Rectal smooth muscle tissue (tissue), 1 donor: ENCODE measurements around the gene MIDN.

Source experiments
- H3K27ac ChIP-seq: one replicate; pipeline ENCODE4 v1.7.0; 2013; ENCODE audit warnings: low read depth, low read length, inconsistent platforms
- H3K27me3 ChIP-seq: one replicate; pipeline ENCODE4 v1.7.0; 2013; ENCODE audit warnings: low read length; ENCODE audit not compliant: control insufficient read depth, insufficient read depth
- H3K36me3 ChIP-seq: one replicate; pipeline ENCODE4 v1.7.0; 2013; ENCODE audit warnings: low read length; ENCODE audit not compliant: control insufficient read depth, insufficient read depth
- H3K4me1 ChIP-seq: one replicate; pipeline ENCODE4 v1.7.0; 2013; ENCODE audit warnings: low read length; ENCODE audit not compliant: control insufficient read depth, insufficient read depth
- H3K4me3 ChIP-seq: one replicate; pipeline ENCODE4 v1.7.0; 2013; ENCODE audit warnings: low read length
- H3K9ac ChIP-seq: one replicate; pipeline ENCODE4 v1.7.0; 2013; ENCODE audit warnings: low read length

Gene MIDN

DNA sequence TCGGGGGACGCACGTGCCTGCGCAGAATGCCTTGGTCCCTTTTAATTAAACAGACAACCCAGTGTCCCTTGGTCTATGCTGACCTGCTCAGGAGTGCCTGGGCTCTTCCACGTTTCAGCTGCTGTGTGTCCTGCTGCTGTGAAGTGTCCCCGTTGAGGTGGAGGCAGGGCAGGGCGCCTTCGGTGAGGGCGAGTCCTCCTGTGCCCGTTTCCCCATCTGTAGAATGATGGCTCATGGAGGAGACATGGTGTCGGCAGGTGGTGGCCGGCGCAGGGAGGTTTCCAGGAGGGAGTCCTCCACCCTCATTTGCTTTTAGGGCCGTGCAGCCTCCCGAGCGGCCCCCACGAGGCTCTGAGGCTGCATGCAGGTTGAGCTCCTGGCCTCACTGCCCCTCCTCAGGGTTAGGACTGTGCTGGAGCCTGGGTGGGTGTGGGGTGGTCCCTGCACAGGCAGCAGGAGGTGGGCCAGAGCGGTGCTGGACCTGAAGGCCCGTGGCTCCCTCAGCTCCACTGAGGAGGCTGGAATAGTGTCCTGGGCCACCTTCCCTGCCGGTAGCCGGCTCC lies 34.0 kb upstream of the MIDN start:
- peak overlapping the region; percentile 16 for H3K4me3 ChIP-seq

DNA sequence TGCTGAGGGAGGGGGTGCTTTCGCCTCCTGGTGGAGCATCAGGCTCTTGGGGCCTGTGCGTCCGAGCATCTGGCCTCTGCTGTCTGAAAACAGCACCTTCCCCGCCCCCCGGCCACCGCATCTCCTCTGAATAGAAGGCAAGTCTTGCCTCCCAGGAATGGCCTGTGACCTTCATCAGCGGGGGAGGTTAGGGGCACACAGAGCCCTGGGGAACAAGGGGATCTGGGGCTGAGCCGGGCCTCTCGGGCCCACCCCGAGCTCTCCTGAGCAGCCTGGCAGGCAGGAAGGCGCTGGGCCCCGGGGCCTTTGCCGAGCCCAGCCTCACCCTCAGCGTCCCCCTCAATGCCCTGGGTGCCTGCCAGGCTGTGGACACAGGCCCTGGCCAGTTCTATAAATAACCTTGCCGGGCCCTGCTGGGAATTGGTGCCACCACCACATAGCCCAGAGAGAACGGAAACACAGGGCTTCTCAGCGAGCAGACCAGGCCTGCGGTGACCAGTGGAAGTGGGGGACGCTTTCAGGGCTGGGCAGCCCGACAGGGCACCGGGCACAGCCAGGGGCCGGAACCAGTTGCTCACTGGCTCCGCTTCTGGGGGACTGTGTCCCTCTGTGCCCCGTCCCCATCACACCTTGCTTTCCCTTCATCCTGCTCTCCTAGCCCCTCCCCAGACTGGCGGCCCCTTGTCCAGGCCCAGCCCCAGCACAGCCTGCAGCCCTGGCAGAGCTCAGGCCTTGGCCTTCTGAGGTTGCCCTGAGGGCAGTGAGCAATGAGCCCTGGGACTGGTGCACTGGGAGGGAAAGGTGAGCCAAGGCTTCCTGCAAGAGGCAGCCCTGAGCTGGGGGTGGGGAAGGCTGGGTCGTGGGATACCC lies 33.3 kb upstream of the MIDN start:
- Histone ChIP-seq H3K27me3 (no peaks in the 10 kb centered on the region), H3K4me1 (peaks cover 36% of the 10 kb centered on the region), H3K9ac (no peak overlapping the region), H3K4me3 (peak overlapping the region; percentile 34), H3K36me3 (no peaks in the 10 kb centered on the region), H3K27ac (peak overlapping the region; percentile 78)

More for the DNA sequence above, 34.0 kb upstream of the MIDN start:
- H3K9ac ChIP-seq = peak overlapping the region; percentile 26
- H3K36me3 ChIP-seq = no peaks in the 10 kb centered on the region
- no peaks in the 10 kb centered on the region for H3K27me3 ChIP-seq
- H3K27ac ChIP-seq = peak overlapping the region; percentile 78
- peaks cover 41% of the 10 kb centered on the region for H3K4me1 ChIP-seq

DNA sequence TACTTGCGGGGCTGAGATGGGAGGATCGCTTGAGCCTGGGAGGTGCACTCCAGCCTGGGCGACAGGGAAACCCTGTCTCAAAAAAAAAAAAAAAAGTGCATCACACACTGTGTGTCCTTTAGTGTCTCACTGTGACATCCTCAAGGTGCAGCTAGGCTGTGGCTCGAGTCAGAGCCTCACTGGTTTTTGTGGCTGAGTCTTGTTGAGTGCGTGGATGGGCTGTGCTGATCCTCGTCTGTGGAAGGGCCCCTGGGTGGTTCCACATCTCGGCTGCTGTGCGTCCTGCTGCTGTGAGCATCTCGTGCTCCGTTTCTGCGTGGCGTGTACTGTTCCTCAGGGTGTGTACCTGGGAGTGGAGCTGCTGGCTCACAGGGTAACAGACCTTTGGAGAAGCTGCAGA lies 31.6 kb upstream of the MIDN start:
- Histone ChIP-seq H3K4me3 (no peak overlapping the region), H3K4me1 (peaks cover 36% of the 10 kb centered on the region), H3K9ac (no peak overlapping the region), H3K27me3 (no peaks in the 10 kb centered on the region), H3K36me3 (peaks cover 5% of the 10 kb centered on the region), H3K27ac (peak overlapping the region; percentile 9)

- no peaks in the 10 kb centered on the region for H3K27me3 ChIP-seq
- no peak overlapping the region for H3K4me3 ChIP-seq
- peaks cover 7% of the 10 kb centered on the region for H3K36me3 ChIP-seq
- H3K27ac ChIP-seq = peak overlapping the region; percentile 30
- H3K4me1 ChIP-seq = peaks cover 36% of the 10 kb centered on the region
- no peak overlapping the region for H3K9ac ChIP-seq
Observed at GRCh38 chr19:1217366-1217765, 31.0 kb upstream of the MIDN start.

- Histone ChIP-seq H3K9ac (no peak overlapping the region), H3K27me3 (no peaks in the 10 kb centered on the region), H3K4me3 (no peak overlapping the region), H3K27ac (peak overlapping the region; percentile 73), H3K4me1 (peaks cover 29% of the 10 kb centered on the region), H3K36me3 (peaks cover 16% of the 10 kb centered on the region)
Observed at GRCh38 chr19:1218751-1219567, 29.4 kb upstream of the MIDN start.

DNA sequence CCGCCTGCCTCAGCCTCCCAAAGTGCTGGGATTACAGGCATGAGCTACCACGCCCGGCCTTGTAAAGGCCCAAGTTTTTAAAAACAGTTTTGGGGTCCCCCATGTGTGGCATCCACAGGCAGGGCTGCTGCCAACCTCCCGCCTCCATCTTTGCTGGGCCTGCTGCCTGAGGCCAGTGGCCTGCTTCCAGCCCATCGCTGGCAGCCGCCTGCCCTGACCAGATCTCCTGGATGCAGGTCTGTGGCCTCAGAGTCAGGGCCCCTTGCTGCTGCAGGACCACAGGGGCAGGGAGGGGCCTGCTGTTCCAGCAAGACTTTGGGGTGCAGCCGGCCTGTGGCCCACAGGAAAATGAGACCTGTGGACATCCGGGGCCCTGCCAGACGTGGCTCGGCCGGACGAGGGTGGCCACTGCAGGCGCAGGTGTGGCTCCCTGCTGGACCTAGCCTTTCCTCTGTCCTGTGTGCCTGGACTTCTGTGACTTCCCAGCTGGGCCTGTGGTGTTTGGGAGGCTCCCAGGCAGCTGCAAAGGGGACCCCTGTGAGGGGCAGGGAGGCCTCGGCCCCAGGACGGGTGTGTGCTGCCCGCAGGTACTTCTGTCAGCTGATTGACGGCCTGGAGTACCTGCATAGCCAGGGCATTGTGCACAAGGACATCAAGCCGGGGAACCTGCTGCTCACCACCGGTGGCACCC lies 28.5 kb upstream of the MIDN start:
- Histone ChIP-seq H3K4me3 (no peak overlapping the region), H3K27me3 (no peaks in the 10 kb centered on the region), H3K27ac (no peak overlapping the region), H3K9ac (no peak overlapping the region), H3K4me1 (peaks cover 19% of the 10 kb centered on the region), H3K36me3 (peaks cover 16% of the 10 kb centered on the region)

GRCh38 chr19:1220477-1220930 lies 27.9 kb upstream of the MIDN start:
- Histone ChIP-seq H3K9ac (no peak overlapping the region), H3K4me3 (no peak overlapping the region), H3K27me3 (no peaks in the 10 kb centered on the region), H3K27ac (no peak overlapping the region), H3K4me1 (peaks cover 14% of the 10 kb centered on the region), H3K36me3 (peaks cover 16% of the 10 kb centered on the region)

DNA sequence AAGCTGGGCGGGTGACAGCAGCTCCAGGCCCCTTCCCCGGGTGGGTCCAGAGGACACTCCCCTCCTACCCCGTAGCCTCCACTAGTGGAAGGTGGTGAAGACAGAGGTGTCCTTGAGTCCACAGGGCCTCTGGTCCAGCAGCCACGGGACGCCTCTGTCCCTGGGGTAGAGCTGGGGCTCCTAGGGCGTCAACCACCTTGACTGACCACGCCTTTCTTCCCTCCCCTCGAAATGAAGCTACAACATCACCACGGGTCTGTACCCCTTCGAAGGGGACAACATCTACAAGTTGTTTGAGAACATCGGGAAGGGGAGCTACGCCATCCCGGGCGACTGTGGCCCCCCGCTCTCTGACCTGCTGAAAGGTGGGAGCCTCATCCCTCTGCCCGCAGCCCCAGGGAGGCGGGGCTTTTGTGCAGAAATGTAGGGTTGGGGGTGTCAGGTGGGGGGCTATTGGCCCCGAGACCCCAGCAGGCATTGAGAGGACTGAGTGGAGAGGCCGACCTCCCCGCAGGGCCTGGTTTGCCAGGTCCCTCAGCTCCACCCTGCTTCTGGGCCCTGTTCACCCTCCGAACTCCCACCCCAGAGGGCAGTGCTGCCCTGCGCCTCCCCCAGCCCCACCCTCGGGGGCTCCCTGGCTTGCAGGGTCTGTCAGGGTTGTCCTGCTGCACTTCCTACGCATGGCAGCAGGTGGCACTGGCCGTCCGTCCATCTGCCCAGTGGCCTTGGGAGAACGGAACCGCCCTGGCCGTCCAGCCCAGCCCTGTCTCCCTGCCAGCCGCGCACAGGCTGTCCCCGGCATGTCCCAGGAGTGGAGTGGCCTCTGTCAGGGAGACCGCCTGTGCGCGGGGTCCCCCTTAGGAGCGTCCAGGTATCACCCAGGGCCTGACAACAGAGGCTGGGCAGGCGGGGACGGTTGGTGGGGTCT lies 27.1 kb upstream of the MIDN start:
- H3K27me3 ChIP-seq = no peaks in the 10 kb centered on the region
- H3K9ac ChIP-seq = no peak overlapping the region
- H3K36me3 ChIP-seq = peaks cover 16% of the 10 kb centered on the region
- peaks cover 9% of the 10 kb centered on the region for H3K4me1 ChIP-seq
- H3K4me3 ChIP-seq = no peak overlapping the region
- no peak overlapping the region for H3K27ac ChIP-seq

DNA sequence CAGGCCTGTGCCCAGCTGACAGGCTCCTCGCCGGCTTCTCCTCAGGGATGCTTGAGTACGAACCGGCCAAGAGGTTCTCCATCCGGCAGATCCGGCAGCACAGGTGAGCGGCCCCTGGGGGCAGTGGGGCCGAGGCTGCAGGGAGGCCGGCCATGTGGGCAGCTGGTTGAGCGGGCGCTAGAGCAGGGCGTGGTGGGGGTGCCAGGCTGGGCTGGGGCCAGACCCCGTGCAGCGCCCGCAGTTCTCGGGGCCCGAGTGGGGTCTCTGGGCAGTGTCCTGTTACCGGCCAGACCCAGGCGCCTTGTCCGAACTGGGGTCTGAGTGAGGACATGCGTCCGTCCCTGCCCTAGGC lies 26.5 kb upstream of the MIDN start:
- no peak overlapping the region for H3K27ac ChIP-seq
- peaks cover 9% of the 10 kb centered on the region for H3K4me1 ChIP-seq
- H3K9ac ChIP-seq = no peak overlapping the region
- H3K4me3 ChIP-seq = no peak overlapping the region
- H3K36me3 ChIP-seq = peaks cover 16% of the 10 kb centered on the region
- H3K27me3 ChIP-seq = no peaks in the 10 kb centered on the region

- H3K4me3 ChIP-seq = no peak overlapping the region
- peaks cover 9% of the 10 kb centered on the region for H3K4me1 ChIP-seq
- H3K27ac ChIP-seq = no peak overlapping the region
- H3K27me3 ChIP-seq = no peaks in the 10 kb centered on the region
- peaks cover 16% of the 10 kb centered on the region for H3K36me3 ChIP-seq
- no peak overlapping the region for H3K9ac ChIP-seq
Observed at GRCh38 chr19:1222394-1222793, 26.0 kb upstream of the MIDN start.

- no peak overlapping the region for H3K4me3 ChIP-seq
- no peak overlapping the region for H3K27ac ChIP-seq
- no peaks in the 10 kb centered on the region for H3K27me3 ChIP-seq
- peaks cover 16% of the 10 kb centered on the region for H3K36me3 ChIP-seq
- H3K9ac ChIP-seq = no peak overlapping the region
- H3K4me1 ChIP-seq = peaks cover 6% of the 10 kb centered on the region
Observed at GRCh38 chr19:1223018-1223855, 25.1 kb upstream of the MIDN start.
